Sciatic nerve (tissue), 2 donors: Measurements from ENCODE around the gene C14orf132. TPM values are rescaled to one million over a fixed set of nuclear protein-coding genes. Genes with fewer than 3 reads are reported as not detected.

Experiments
- ATAC-seq: fragments of 200-7000 bp; cut with Tn5 transposase; one replicate; pipeline ENCODE4 v1.9.1; 2020; ENCODE audit warnings: mild to moderate bottlenecking, moderate library complexity
- DNase-seq: peaks from one replicate; pipeline ENCODE4 v3.0.0-alpha.2; 2020; ENCODE audit warnings: low spot score
- intact Hi-C: fragments of 100-400 bp; cut with DNase I; formaldehyde crosslinking; loops from one replicate; pipeline ENCODE4 v1.14.2; 2022
- total RNA-seq: library from RNA; stranded (reverse); fragmentation: NEBNext Ultra II Directional; extraction: Animal tissue kit (Norgen Biotek cat#: 25700); gene quantifications from one replicate; pipeline ENCODE4 v1.2.1, GENCODE V29; 2021
- donor health status: DM: no; HTN: no; CAD: no.
- donor health status: DM: no; HTN: no; CAD: no.

The C14orf132 gene
- total RNA-seq, 1 donor from 2014 or later = 18.7 TPM

DNA sequence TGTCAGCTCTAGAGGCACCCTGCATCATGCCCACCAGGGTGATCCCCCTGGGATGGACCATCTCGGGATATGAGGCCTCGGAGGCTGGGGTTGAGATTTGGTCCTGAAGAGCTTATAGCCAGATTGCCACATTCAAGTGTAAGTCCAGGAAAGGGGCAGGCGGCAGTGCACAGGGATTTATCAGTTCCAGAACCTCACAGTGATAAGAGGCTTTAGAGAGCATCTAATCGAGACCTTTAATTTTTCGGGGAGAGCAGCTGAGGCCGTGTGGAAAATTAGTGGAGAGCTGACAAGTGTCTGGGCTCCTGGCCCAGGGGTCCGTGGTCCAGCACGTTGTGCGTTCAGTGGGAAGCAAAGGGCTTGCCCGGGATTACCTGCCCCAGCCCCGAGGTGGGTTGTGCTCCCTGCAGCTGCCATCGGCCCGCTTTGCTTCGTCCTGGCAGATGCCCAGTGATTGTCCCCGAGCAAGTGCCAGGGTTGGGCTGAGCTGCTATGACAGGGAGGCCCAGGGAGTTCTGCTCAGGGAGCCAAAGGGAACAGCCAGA is 52.1 kb downstream of the C14orf132 start:
- intact Hi-C loops = no loop called here
- DNase-seq = peak; percentile 47
- peak; percentile 3 for ATAC-seq

DNA sequence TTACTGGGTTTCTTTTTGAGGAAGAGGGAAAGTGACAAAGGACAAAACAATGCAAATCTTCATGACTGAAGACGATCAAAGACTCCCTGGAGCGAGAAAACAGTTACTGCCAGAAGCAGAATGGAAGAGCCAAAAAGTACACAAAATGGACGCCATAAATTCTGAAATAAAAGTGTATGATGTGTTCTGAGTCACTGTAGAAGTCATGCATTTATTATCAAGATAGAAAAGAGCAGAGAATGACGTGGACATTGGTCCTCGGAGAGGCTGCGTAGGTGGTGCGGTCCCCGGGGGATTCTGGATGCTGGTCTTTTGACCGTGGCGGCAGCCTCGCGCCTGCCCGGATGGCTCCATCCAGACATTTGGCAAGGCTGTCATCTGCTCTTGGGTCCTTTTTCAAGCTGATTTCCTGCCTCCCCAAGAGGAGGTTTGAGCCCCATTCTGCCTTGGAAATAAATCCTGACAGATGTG is 52.8 kb downstream of the C14orf132 start:
- intact Hi-C loops = no loop called here
- ATAC-seq = no peak
- DNase-seq = peak; percentile 50

DNA sequence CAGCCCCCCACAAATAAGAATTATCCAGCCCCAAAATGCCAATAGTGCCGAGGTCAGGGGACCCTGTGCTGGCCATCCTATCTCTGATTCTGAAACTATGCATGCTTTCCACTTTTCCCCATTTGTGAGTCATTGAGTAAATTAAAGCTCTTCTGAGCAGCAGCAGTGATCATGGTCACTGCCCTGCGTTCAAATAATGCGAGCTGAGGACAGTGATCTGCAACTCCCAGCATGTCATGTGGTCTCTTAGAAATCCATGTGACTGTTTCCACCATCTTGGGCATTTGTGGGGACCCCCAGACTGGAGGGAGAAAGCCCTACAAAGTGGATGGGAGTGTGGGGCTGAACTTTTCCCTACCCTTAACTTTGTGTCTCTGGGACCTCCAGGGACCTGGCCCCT is 53.8 kb downstream of the C14orf132 start:
- peak; percentile 19 for DNase-seq
- intact Hi-C loops = no loop called here
- ATAC-seq = no peak

DNA sequence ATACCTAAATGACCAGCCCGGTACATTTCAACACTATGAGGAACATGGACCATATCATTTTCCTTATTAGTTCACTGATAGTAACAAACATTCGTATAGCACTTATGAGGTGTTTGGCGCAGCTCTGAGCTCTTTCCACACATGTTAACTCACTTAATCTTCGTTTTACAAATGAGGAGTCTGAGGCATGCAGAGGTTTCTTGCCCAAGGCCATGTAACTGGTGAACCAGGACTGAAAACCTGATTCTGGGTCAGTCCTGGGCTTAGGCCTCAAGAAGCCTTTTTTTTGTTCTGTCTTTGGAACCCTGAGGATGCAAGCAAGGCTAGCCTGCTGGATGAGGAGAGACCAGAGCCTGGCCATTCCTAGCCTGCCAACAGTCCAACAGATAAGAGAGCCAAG is 55.0 kb downstream of the C14orf132 start:
- intact Hi-C loops = no loop called here
- ATAC-seq (no peak), DNase-seq (peak; percentile 0)

DNA sequence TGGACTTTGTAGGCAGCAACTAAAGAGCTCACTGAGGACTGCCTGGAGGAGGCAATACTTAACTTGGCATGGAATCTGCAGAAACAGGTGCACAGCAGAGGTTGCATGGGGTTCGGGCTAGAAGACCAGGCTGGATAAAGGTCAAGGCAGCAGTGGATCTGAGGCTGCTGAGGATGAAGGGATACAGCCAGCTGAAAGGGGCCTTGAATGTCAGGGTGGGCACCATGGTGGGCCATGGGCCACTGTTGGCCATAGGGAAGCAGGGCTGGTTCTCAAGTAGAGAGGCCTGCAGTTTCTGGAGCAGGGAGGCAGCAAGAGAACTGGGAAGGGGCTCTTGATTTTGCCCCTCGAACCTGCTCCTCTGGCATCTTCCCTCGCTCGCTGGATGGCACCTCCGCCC is 55.5 kb downstream of the C14orf132 start:
- peak; percentile 49 for DNase-seq

DNA sequence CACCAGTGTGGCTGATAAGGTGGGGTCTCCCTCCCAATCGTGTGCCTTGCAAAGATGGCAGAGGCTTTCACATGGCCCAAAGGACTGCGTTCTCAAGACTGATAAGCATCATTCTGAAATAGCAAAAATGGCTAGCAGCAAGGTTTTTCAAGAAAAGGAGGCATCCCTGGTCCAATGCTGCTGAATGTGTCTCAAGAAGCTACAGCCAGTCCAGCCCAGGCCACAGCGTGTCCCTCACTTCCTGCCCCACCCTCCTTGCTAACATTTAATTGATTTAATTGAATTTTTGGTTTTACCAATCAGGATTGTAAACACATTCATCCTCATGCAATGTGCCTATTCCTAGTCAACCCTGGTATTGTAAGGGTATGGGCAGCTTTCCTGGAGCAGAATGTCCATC is 55.9 kb downstream of the C14orf132 start:
- DNase-seq (no peak), ATAC-seq (no peak)
- intact Hi-C loops = no loop called here

More for the DNA sequence above, 55.5 kb downstream of the C14orf132 start:
- intact Hi-C loops = no loop called here
- ATAC-seq = no peak

- intact Hi-C loops = no loop called here
- ATAC-seq (peak; percentile 26), DNase-seq (peak; percentile 52)
Observed at GRCh38 chr14:96095581-96096476, 56.7 kb downstream of the C14orf132 start.

DNA sequence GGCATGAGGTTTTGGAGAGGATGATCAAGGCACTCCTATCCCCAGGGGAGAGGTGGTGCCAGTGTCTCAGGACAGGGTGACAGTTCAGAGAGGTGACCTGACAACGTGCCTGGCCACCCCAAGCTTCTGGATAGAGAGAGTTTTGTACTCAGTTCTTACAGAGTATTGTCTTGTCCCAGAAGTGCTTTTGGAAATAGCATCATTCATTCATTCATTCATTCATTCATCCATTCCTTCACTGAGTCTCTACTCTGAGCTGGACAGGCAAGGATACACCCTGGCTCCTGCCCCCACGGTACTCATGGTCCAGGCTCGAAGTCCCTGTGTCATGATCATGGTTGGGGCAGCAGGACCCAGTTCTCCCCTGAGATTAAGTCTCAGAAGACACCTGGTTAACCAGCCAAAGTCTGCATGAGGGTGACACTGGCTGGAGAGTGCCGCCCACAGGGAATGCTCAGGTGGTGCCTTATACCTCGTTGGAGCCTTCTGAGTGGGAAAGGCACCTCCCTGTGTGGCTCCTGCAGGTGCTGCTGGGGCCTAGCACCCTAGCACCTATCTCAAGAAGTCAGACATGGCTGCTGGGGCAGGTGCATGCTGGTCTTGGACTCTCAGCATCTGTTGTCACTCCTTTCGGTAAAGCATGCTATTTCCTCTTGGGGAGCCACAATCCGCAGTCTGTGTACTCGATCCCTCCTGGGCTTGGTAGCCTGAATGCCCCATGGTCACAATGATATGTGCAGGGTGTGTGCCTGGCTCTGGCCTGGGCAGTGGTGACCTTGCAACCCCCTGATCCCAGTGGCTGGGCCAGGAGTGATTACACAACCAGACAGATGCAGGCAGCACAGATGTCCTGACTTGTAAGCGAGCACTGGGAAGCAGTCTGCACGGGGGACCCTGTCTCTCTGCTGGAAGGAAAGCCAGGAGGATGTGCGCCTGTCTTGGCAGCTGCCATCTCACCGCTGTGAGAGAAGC is 57.8 kb downstream of the C14orf132 start:
- ATAC-seq = no peak
- intact Hi-C loops = no loop called here

GRCh38 chr14:96097752-96098151 is 58.6 kb downstream of the C14orf132 start:
- ATAC-seq (no peak), DNase-seq (no peak)
- intact Hi-C loops = no loop called here

More for the DNA sequence above, 57.8 kb downstream of the C14orf132 start:
- no peak for DNase-seq

GRCh38 chr14:96098309-96098998 is 59.3 kb downstream of the C14orf132 start:
- intact Hi-C loops = no loop called here
- DNase-seq (no peak), ATAC-seq (no peak)

DNA sequence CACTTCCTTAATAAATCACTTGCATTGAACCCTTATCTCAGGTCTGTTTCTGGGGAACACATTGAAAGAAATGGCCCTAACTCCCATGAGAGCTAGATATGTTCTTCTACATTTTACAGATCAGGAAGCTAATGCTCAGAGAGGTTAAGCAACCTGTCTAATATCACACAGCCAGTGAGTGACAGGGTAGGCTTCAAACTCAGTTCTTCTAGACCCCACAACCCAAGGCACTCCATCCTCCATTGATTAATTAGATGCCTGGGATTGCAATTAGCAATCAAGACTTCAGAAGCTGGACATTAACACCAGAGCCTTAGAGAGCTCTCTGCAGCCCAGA is 59.8 kb downstream of the C14orf132 start:
- intact Hi-C loops = no loop called here
- ATAC-seq (no peak), DNase-seq (no peak)

GRCh38 chr14:96100161-96101064 is 61.3 kb downstream of the C14orf132 start:
- peak; percentile 69 for ATAC-seq
- DNase-seq = peak; percentile 92
- intact Hi-C loops = loop anchor here (5.0 kb wide), 1 partner anchor 177 kb away; no protein-coding TSS in a partner anchor

DNA sequence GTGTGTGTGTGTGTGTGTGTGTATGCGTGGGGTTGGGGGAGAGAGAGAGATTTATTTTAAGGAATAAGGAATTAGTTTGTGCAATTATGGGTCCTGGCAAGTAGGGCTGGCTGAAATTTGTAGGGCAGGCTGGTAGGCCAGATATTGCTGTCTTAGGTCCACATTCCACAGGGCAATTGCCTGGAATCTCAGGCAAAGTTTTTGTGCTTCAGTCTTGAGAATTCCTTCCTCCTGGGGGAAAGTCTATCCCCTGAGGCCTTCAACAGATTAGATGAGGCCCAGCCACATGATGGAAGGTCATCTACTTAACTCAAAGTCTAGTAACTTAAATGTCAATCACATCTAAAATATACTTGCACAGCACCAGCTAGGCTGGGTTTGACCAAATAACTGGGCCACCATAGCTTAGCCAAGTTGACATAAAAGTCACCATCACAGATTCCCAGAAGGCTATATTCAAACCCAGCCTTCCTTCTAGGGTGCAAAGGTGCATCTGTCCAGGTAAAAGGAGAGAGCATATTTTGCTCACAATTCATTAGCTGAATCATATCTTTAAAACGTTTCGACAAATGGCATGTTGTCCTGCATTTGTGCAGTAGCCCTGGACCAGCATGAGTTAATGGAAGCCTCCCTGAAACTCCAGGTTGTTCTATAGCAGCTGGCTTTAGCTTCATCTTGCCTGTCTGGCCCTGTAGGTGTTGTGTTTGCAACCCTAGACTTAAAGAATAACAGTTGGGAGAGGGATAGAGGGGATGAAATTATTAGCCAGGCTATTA is 63.1 kb downstream of the C14orf132 start:
- ATAC-seq = no peak
- no peak for DNase-seq
- intact Hi-C loops = loop anchor here (5.0 kb wide), 1 partner anchor 175 kb away; no protein-coding TSS in a partner anchor

DNA sequence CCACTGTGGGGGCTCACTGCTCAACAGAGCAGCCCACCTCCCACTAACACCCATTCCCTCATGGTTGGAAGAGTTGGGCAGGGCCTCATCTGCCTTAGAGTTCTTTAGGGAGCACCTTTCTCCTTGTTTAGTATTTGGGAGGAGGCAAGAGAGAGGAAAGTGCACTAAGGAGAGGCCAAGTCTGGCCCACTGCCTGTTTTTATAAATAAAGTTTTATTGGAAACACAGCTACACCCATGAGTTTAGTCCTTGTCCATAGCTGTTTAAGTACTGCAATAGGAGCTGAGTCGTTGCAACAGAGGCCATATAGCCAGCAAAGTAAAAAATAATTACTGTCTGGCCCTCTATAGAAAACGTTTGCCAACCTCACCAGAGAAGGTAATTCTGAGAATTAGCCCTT is 63.9 kb downstream of the C14orf132 start:
- intact Hi-C loops = loop anchor here (5.0 kb wide), 1 partner anchor 174 kb away; no protein-coding TSS in a partner anchor
- ATAC-seq = no peak
- DNase-seq = no peak

DNA sequence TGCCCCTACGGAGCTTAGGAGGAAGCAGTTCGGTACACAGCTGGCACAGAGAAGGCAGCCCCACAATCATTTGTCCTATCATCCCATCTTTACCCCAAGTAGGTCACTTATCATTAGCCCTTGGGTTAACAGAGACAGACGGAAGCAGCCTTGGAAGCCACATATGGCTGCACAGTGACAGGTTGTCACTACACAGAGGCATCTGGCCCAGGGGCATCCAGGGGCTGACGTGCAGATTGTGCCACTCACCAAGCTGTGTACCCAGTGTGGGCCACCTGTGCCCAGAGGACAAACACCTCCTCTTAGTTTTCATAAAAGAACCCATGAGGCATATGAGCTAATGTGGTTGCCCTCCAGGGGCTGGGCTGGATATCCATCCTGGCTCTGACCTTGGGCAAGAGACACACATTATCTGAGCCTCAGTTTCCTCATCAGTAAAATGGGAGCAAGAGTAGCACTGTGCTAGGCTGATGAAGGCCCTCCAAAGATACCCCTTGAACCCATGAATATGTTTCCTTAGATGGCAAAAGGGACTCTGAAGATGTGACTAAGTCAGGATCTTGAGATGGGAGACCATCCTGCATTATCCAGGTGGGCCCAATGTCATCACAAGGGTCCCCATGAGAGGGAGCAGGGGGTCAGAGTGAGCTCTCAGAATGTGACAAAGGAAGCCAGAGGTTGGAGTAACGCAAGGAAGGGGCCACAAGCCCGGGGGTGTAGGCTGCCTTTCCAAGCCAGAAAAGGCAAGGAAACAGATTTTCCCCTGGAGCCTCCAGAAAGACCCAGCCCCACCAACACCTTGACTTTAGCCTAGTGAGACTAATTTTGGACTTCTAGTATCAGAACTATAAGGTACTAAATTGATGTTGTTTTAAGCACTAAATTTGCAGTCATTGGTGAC is 64.6 kb downstream of the C14orf132 start:
- no peak for DNase-seq
- intact Hi-C loops = loop anchor here (5.0 kb wide), 1 partner anchor 173 kb away; no protein-coding TSS in a partner anchor
- no peak for ATAC-seq
